HG03442 (cell line): Measurements from ENCODE around the gene NFATC2.
"Not testable (repeated sequence)": the region's sequence is repeated elsewhere in the genome, so short reads cannot be mapped to it uniquely, and the experiment has no call there.

ENCODE experiments used
- ATAC-seq: cut with Tn5 transposase; IDR thresholded peaks from one replicate; pipeline ENCODE4 v1.9.1; 2021; ENCODE audit warnings: mild to moderate bottlenecking, moderate library complexity; ENCODE audit not compliant: unreplicated experiment

Gene NFATC2

GRCh38 chr20:51363813-51364212 lies 178.7 kb downstream of the NFATC2 start:
- no peak for ATAC-seq

GRCh38 chr20:51363378-51363777 lies 179.1 kb downstream of the NFATC2 start:
- no peak for ATAC-seq

GRCh38 chr20:51362254-51362653 lies 180.3 kb downstream of the NFATC2 start:
- ATAC-seq: no peak

- ATAC-seq: no peak
Observed at GRCh38 chr20:51361258-51361657, 181.3 kb downstream of the NFATC2 start.

- no peak for ATAC-seq
Observed at GRCh38 chr20:51360451-51361201, 181.9 kb downstream of the NFATC2 start.

GRCh38 chr20:51359947-51360346 lies 182.6 kb downstream of the NFATC2 start:
- ATAC-seq: no peak

- ATAC-seq: no peak
Observed at GRCh38 chr20:51359401-51359800, 183.1 kb downstream of the NFATC2 start.

GRCh38 chr20:51358032-51358724 lies 184.3 kb downstream of the NFATC2 start:
- ATAC-seq: no peak

GRCh38 chr20:51357543-51357942 lies 185.0 kb downstream of the NFATC2 start:
- ATAC-seq: no peak

- ATAC-seq: no peak
Observed at GRCh38 chr20:51356871-51357270, 185.6 kb downstream of the NFATC2 start.

GRCh38 chr20:51354769-51355319 lies 187.7 kb downstream of the NFATC2 start:
- ATAC-seq: no peak

GRCh38 chr20:51354191-51354768 lies 188.2 kb downstream of the NFATC2 start:
- ATAC-seq: no peak

GRCh38 chr20:51353491-51353890 lies 189.0 kb downstream of the NFATC2 start:
- no peak for ATAC-seq

GRCh38 chr20:51352791-51353190 lies 189.7 kb downstream of the NFATC2 start:
- ATAC-seq: no peak

- ATAC-seq: no peak
Observed at GRCh38 chr20:51350941-51351631, 191.4 kb downstream of the NFATC2 start.

- no peak for ATAC-seq
Observed at GRCh38 chr20:51348876-51349275, 193.6 kb downstream of the NFATC2 start.

- no peak for ATAC-seq
Observed at GRCh38 chr20:51347831-51348230, 194.7 kb downstream of the NFATC2 start.

- no peak for ATAC-seq
Observed at GRCh38 chr20:51346686-51347485, 195.6 kb downstream of the NFATC2 start.

- no peak for ATAC-seq
Observed at GRCh38 chr20:51345601-51346101, 196.9 kb downstream of the NFATC2 start.

GRCh38 chr20:51343802-51344201 lies 198.7 kb downstream of the NFATC2 start:
- not testable (repeated sequence) for ATAC-seq
